Activated T-helper 1 cell treated with anti-CD3 and anti-CD28 coated beads, Interleukin-12 subunit alpha, Interleukin-12 subunit beta, Interleukin-2, Interleukin-4 antibody, amounts not matched to agents 30 ng/mL and 10 ng/mL and 1 ng/mL, durations not matched to agents 14 hours and 24 hours and 36 hours (primary cell): Measurements from ENCODE around the gene TFAP2C. TPM values are rescaled to one million over a fixed set of nuclear protein-coding genes. Genes with fewer than 3 reads are reported as not detected.

Experiments used
- DNase-seq: peaks from one replicate; pipeline ENCODE4 v3.0.0; 2021; ENCODE audit warnings: low spot score
- H3K27ac Mint-ChIP-seq: one replicate; pipeline ENCODE4 v1.8.0; 2021; ENCODE audit warnings: mild to moderate bottlenecking, mixed read lengths
- H3K27me3 Mint-ChIP-seq: one replicate; pipeline ENCODE4 v1.8.0; 2022; ENCODE audit warnings: mild to moderate bottlenecking, moderate library complexity, mixed read lengths; ENCODE audit not compliant: insufficient read depth
- H3K36me3 Mint-ChIP-seq: one replicate; pipeline ENCODE4 v1.8.0; 2021; ENCODE audit warnings: low read depth, mixed read lengths
- H3K4me1 Mint-ChIP-seq: one replicate; pipeline ENCODE4 v1.8.0; 2021; ENCODE audit warnings: low read depth, mixed read lengths
- H3K4me3 Mint-ChIP-seq: one replicate; pipeline ENCODE4 v1.8.0; 2021; ENCODE audit warnings: mild to moderate bottlenecking, moderate library complexity, mixed read lengths
- H3K9me3 Mint-ChIP-seq: one replicate; pipeline ENCODE4 v1.8.0; 2021; ENCODE audit warnings: mixed read lengths
- intact Hi-C: fragments of 100-400 bp; cut with micrococcal nuclease; formaldehyde crosslinking; loops from one replicate; pipeline ENCODE4 v1.15.1; 2024
- total RNA-seq: library from RNA; stranded (reverse); gene quantifications from 2 replicates; pipeline ENCODE4 v1.2.3, GENCODE V29; 2022

TFAP2C gene
- total RNA-seq, 1 donor from 2014 or later, result not detected

GRCh38 chr20:56624786-56625681 lies 4.1 kb upstream of the TFAP2C start:
- no peak overlapping the region for H3K27ac Mint-ChIP-seq
- no peaks in the 10 kb centered on the region for H3K36me3 Mint-ChIP-seq
- no peaks in the 10 kb centered on the region for H3K9me3 Mint-ChIP-seq
- intact Hi-C loops, result loop anchor here (5.0 kb wide), 1 partner anchor 642 kb away; the partner anchor contains the start of gene BMP7
- H3K4me3 Mint-ChIP-seq, result no peak overlapping the region
- no peak for DNase-seq
- H3K27me3 Mint-ChIP-seq, result peaks cover 56% of the 10 kb centered on the region
- no peaks in the 10 kb centered on the region for H3K4me1 Mint-ChIP-seq

- no peak for DNase-seq
- H3K4me1 Mint-ChIP-seq, result no peaks in the 10 kb centered on the region
- H3K27ac Mint-ChIP-seq, result no peak overlapping the region
- peaks cover 56% of the 10 kb centered on the region for H3K27me3 Mint-ChIP-seq
- intact Hi-C loops, result loop anchor here (5.0 kb wide), 1 partner anchor 641 kb away; the partner anchor contains the start of gene BMP7
- H3K9me3 Mint-ChIP-seq, result no peaks in the 10 kb centered on the region
- H3K36me3 Mint-ChIP-seq, result no peaks in the 10 kb centered on the region
- H3K4me3 Mint-ChIP-seq, result no peak overlapping the region
These were observed 3.3 kb upstream of the TFAP2C start for GRCh38 chr20:56625837-56626236.

DNA sequence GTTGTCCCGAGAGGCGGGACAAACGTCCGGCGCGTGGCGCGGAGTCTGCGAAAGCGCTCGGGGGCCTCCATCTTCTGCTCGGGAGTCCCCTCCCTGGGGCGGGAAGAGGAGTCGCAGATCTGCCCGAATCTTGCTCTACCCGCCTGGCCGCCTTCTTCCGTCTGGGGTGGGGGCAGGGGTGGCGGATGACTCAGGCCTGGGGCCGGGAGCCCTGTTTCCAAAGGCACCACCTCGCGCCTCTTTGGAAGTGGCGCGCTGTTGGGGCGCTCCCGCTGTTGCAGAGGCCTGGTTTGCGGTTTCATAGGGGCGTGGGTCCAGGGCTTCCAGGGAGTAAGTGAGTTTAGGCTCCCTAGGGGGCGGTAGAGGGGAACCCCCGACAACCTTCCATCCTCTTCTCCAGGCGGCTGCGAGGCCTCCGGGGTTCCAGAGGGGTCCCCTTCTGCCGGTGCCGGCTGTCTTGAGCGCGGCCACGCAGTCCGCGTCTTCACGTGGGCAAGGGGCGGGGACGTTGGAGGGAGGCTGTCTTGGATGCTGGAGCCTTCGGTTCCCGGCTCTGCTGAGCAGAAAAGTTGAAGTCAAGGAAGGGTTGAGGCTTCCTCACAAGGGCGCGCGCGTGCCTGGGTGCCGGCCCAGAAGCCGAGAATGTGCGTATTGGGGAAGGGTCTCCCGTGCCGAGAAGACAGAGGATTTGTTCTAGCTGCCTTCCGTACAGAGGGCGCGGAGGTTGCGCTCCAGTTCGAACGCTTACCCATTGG lies 2.6 kb upstream of the TFAP2C start:
- Mint-ChIP-seq H3K36me3 (no peaks in the 10 kb centered on the region), H3K4me1 (no peaks in the 10 kb centered on the region), H3K27me3 (peaks cover 59% of the 10 kb centered on the region), H3K4me3 (no peak overlapping the region), H3K27ac (peak overlapping the region; percentile 29), H3K9me3 (no peaks in the 10 kb centered on the region)
- DNase-seq, result no peak
- intact Hi-C loops, result loop anchor here (5.0 kb wide), 1 partner anchor 641 kb away; the partner anchor contains the start of gene BMP7

DNA sequence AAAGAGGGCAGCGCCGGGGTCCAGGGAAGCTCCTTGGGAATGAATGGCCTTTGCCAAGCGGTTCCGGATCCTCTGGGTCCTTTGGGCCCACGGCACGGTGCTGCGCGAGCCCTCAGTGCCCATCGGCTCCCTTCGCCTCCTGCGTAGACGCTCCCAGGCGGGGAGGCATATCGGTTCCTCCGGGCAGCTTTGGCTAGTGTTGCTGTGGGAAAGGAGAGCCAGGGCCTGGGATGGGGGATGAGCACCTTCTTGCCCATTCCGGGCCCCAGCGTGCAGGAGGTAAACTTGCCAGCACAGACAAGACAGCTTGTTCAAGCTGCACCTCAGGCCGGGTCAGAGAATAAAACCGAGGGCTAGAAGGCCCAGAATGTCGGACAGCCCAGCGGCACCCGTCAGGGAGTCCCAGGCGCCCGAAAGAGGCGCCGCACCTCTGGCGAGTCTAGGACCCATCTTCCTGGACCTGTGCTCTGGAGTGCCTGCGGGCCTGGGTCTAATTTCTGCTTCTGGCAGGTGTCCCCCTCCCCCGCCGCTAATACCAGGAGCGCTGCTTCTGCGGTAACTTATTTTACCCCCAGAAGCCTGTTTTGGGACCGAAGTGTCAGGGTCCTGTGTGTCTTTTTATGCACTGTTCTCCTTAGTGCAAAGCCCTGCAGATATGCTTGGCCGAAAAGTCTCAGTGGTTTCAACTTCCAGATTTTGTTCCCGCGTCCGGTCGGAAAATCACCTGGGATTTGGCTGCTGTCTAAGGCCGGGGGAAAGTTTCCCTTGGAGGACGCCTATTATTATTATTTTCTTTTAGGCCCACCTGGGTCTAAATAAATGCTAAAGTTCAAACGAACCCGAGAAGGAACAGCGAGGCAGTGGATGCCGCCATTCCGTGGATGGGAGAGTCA lies 1.7 kb upstream of the TFAP2C start:
- Mint-ChIP-seq H3K36me3 (no peaks in the 10 kb centered on the region), H3K4me3 (peak overlapping the region; percentile 33), H3K4me1 (no peaks in the 10 kb centered on the region), H3K27me3 (peaks cover 68% of the 10 kb centered on the region), H3K9me3 (no peaks in the 10 kb centered on the region), H3K27ac (peak overlapping the region; percentile 29)
- intact Hi-C loops, result loop anchor here (2.0 to 5.0 kb wide), 2 partner anchors 299 to 640 kb away; partner anchors contain the start of gene BMP7
- no peak for DNase-seq

DNA sequence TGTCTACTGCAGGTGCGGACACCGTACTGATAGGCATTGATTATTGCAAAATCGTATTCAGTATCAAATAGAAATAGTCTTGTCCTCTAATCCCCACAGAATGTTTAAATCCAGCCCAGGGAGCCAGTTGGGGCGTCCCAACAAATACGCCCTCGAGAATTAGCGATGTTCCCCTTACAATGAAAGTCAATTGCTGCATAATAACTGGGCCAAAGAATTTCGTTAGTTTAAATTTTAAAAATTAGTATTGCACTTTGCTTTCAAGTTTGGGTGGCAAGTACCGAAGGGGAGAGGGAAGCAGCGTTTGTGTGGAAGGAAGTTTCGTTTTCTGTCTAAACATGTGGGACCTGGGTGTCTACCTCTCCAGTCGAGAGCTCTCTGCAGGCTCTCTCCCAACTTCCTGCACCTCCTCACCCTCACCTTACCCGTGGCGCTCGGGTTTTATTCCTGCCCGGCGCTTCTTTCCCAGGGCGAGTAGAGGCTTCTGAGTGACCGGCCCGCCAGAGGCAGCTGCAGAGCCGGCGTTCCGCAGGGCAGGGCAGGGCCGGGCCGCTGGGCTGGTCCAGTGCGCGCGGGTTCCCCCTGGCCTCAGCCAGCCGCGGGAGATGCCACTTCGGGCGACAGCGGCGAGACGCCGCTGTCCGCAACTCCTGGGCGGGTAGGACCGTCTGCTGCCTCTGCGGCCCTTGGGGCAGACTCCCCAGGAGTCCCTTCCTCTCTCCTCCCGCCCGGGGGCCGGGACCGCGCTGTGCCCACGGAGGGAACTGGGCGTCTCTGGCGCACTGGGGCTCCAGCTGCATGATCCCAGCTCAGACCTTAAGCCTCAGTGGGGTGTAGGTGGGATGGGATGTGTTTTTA lies 862 bp upstream of the TFAP2C start:
- Mint-ChIP-seq H3K4me1 (no peaks in the 10 kb centered on the region), H3K36me3 (no peaks in the 10 kb centered on the region), H3K9me3 (no peaks in the 10 kb centered on the region), H3K27ac (peak overlapping the region; percentile 50), H3K27me3 (peaks cover 71% of the 10 kb centered on the region), H3K4me3 (peak overlapping the region; percentile 33)
- no peak for DNase-seq
- intact Hi-C loops, result loop anchor here (2.0 to 5.0 kb wide), 2 partner anchors 299 to 639 kb away; partner anchors contain the start of gene BMP7

DNA sequence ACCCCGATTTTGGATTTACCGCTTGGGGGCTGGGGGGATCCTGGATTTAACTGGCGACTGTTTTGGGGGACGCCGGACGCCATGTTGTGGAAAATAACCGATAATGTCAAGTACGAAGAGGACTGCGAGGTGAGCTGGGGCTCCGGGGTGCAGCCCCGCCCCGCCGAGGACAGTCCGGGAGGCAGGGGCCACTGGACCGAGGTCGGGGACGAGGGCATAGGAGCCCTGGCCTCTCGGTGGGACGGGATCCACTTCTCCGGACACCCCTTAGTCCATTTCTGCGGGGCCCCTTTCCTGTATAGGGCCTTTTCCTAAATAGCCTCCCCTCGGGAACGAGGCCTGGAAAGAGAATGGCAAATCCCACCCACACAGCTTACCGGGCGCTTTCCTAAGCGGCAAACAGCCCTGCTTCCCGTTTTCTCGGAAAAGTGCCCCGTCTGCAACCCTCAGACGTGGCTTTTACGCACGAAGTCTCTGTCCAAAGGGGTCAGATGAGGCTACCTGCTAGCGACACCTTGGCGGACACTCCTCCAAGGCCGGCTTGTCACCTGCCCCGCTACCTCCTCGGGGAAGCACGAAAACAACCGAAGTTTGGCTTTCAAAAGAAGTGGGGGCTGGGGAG lies 469 bp downstream of the TFAP2C start:
- Mint-ChIP-seq H3K9me3 (no peaks in the 10 kb centered on the region), H3K27me3 (peaks cover 74% of the 10 kb centered on the region), H3K4me3 (no peak overlapping the region)

DNA sequence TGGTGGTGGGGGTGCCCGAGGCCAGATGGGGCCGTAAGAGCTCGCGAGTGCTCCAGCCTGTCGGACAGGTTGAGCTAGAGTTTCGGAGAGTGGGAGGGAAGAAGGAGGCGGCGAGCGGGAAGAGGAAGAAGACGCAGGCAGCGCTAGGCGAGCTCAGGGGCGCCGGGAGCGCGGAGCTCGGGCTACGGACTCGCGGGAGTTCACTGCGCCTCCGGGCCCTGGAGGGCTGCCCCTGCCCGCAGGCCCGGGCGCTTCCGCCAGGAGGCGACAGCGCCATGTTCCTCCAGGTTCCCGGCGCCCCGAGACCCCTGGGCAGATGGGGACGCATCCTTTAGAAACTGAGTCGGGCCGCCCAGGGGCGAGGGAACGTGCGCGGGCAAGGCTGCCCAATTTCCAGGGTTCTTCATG lies 984 bp downstream of the TFAP2C start:
- Mint-ChIP-seq H3K4me3 (no peak overlapping the region), H3K4me1 (no peaks in the 10 kb centered on the region), H3K9me3 (no peaks in the 10 kb centered on the region), H3K27me3 (peaks cover 72% of the 10 kb centered on the region), H3K36me3 (no peaks in the 10 kb centered on the region), H3K27ac (no peak overlapping the region)
- intact Hi-C loops, result no loop called here
- DNase-seq, result no peak

More for the DNA sequence above, 469 bp downstream of the TFAP2C start:
- Mint-ChIP-seq H3K4me1 (no peaks in the 10 kb centered on the region), H3K36me3 (no peaks in the 10 kb centered on the region), H3K27ac (peak overlapping the region; percentile 29)
- intact Hi-C loops, result loop anchor here (2.0 to 5.0 kb wide), 2 partner anchors 297 to 638 kb away; partner anchors contain the start of gene BMP7
- no peak for DNase-seq

- DNase-seq, result no peak
- no peaks in the 10 kb centered on the region for H3K9me3 Mint-ChIP-seq
- no peaks in the 10 kb centered on the region for H3K4me1 Mint-ChIP-seq
- H3K4me3 Mint-ChIP-seq, result no peak overlapping the region
- peaks cover 68% of the 10 kb centered on the region for H3K27me3 Mint-ChIP-seq
- H3K36me3 Mint-ChIP-seq, result no peaks in the 10 kb centered on the region
- intact Hi-C loops, result no loop called here
- H3K27ac Mint-ChIP-seq, result no peak overlapping the region
These were observed 1.6 kb downstream of the TFAP2C start for GRCh38 chr20:56630506-56631317.

GRCh38 chr20:56631318-56631989 lies 2.3 kb downstream of the TFAP2C start:
- Mint-ChIP-seq H3K9me3 (no peaks in the 10 kb centered on the region), H3K36me3 (no peaks in the 10 kb centered on the region), H3K27ac (no peak overlapping the region), H3K4me3 (no peak overlapping the region), H3K4me1 (no peaks in the 10 kb centered on the region), H3K27me3 (peaks cover 60% of the 10 kb centered on the region)
- intact Hi-C loops, result no loop called here
- no peak for DNase-seq

GRCh38 chr20:56631990-56632327 lies 2.9 kb downstream of the TFAP2C start:
- Mint-ChIP-seq H3K27me3 (peaks cover 59% of the 10 kb centered on the region), H3K9me3 (no peaks in the 10 kb centered on the region), H3K4me1 (no peaks in the 10 kb centered on the region), H3K4me3 (no peak overlapping the region), H3K36me3 (no peaks in the 10 kb centered on the region), H3K27ac (no peak overlapping the region)
- DNase-seq, result no peak
- intact Hi-C loops, result no loop called here
